Stimulated activated CD4-positive, alpha-beta T cell treated with anti-CD3 and anti-CD28 coated beads, TNF-alpha, amount 100 ng/mL, for 24 hours (primary cell): ENCODE results near the gene CHN1.

Experiments used
- DNase-seq, 3 experiments: peaks; one replicate each; pipeline ENCODE4 v3.0.0-alpha.2; 2020; ENCODE audit warnings: low read depth in 3 of 3

Gene CHN1

GRCh38 chr2:175010848-175011254 lies 5.7 kb upstream of the CHN1 start:
- DNase-seq, result no peak

- DNase-seq, result no peak
Measured at GRCh38 chr2:175009917-175010621, 4.9 kb upstream of the CHN1 start.

GRCh38 chr2:175008801-175009495 lies 3.8 kb upstream of the CHN1 start:
- DNase-seq, result no peak

GRCh38 chr2:175008009-175008408 lies 2.8 kb upstream of the CHN1 start:
- no peak for DNase-seq

GRCh38 chr2:175007510-175007909 lies 2.3 kb upstream of the CHN1 start:
- no peak for DNase-seq

GRCh38 chr2:175006281-175006680 lies 1.1 kb upstream of the CHN1 start:
- no peak for DNase-seq

- no peak for DNase-seq
Measured at GRCh38 chr2:175005733-175006264, 618 bp upstream of the CHN1 start.

GRCh38 chr2:175004730-175004979 lies 526 bp downstream of the CHN1 start:
- DNase-seq, result peak in 1 of 3 experiments; percentile 2

GRCh38 chr2:175003875-175004729 lies 1.1 kb downstream of the CHN1 start:
- no peak for DNase-seq

GRCh38 chr2:175002547-175003274 lies 2.5 kb downstream of the CHN1 start:
- DNase-seq, result no peak

- DNase-seq, result no peak
Measured at GRCh38 chr2:175001566-175001965, 3.6 kb downstream of the CHN1 start.

- DNase-seq, result no peak
Measured at GRCh38 chr2:174997110-174997509, 8.1 kb downstream of the CHN1 start.

GRCh38 chr2:174996622-174997021 lies 8.6 kb downstream of the CHN1 start:
- DNase-seq, result no peak

GRCh38 chr2:174994381-174994780 lies 10.8 kb downstream of the CHN1 start:
- DNase-seq, result no peak

- DNase-seq, result no peak
Measured at GRCh38 chr2:174992886-174993285, 12.3 kb downstream of the CHN1 start.

- DNase-seq, result no peak
Measured at GRCh38 chr2:174985614-174986013, 19.6 kb downstream of the CHN1 start.

GRCh38 chr2:174984561-174984960 lies 20.6 kb downstream of the CHN1 start:
- DNase-seq, result no peak

GRCh38 chr2:174981331-174981730 lies 23.9 kb downstream of the CHN1 start:
- DNase-seq, result no peak

- DNase-seq, result no peak
Measured at GRCh38 chr2:174979996-174980395, 25.2 kb downstream of the CHN1 start.

GRCh38 chr2:174977364-174977763 lies 27.8 kb downstream of the CHN1 start:
- DNase-seq, result no peak

- DNase-seq, result no peak
Measured at GRCh38 chr2:174974131-174974530, 31.1 kb downstream of the CHN1 start.

- DNase-seq, result no peak
Measured at GRCh38 chr2:174972924-174973323, 32.3 kb downstream of the CHN1 start.
